Measurements from ENCODE around the gene RAVER1.
"Not testable (repeated sequence)": the region's sequence is repeated elsewhere in the genome, so short reads cannot be mapped to it uniquely, and the experiment has no call there.

Gene RAVER1

DNA sequence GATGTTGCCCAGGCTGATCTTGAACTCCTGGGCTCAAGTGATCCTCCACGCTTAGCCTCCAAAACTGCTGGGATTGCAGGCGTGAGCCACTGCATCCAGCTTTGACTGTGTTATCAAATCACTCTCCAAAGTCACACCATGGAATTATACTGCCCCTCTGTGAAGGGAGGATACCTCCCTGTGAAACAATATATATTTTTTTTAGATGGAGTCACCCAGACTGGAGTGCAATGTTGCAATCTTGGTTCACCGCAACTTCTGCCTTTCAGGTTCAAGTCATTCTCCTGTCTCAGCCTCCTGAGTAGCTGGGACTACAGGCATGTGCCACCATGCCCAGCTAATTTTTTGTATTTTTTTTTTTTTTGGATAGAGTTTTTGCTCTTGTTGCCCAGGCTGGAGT lies 39.4 kb upstream of the RAVER1 start:
- DNase-seq (ENCODE audit: low read depth), result no peak

DNA sequence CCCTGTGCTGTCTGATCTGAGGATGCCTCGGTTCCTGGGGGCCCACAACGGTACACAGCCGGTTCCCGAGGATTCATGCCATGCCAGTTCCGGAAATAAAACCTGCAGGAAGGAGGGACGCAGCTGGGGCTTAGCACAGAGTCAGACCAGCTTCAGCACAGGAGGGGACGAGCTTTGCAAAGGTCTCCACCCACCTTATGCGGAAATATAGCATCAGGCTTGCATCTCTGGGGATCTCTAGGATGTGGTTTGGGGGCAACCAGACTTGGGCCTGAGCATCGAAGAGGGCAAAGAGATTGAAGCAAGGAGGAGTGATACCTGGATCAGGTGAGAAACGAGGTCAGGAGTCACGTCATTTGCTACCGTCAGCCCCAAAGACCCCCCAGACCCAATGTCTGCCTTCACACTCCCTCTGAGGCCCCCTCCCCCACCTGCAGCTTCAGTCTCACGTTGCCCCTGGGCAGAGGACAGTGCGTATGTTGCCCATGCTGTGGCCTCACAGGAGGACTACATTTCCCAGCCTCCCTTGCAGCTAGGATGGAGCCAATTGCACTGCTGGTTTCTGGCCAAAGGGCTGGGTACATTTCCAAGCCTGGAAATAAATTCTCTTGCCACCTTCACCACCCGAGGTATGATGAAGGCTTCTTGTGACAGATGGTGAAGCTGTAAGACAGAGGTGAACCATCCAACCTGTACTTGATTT lies 34.9 kb upstream of the RAVER1 start:
- no peak overlapping the region for H3K4me3 ChIP-seq (ENCODE audit: control insufficient read depth, low read depth, low read length)
- TF ChIP-seq, protein P1, sequence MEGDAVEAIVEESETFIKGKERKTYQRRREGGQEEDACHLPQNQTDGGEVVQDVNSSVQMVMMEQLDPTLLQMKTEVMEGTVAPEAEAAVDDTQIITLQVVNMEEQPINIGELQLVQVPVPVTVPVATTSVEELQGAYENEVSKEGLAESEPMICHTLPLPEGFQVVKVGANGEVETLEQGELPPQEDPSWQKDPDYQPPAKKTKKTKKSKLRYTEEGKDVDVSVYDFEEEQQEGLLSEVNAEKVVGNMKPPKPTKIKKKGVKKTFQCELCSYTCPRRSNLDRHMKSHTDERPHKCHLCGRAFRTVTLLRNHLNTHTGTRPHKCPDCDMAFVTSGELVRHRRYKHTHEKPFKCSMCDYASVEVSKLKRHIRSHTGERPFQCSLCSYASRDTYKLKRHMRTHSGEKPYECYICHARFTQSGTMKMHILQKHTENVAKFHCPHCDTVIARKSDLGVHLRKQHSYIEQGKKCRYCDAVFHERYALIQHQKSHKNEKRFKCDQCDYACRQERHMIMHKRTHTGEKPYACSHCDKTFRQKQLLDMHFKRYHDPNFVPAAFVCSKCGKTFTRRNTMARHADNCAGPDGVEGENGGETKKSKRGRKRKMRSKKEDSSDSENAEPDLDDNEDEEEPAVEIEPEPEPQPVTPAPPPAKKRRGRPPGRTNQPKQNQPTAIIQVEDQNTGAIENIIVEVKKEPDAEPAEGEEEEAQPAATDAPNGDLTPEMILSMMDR (IDR thresholded peaks at IDR 0.05; ENCODE audit: control insufficient read depth, insufficient read depth, low read depth, low read length, missing control alignments), result no peak
- no peak for DNase-seq (ENCODE audit: low read depth)

More for the DNA sequence above, 39.4 kb upstream of the RAVER1 start:
- H3K4me3 ChIP-seq (ENCODE audit: control insufficient read depth, low read depth, low read length), result no peak overlapping the region
- TF ChIP-seq, protein P1 (IDR thresholded peaks at IDR 0.05; ENCODE audit: control insufficient read depth, insufficient read depth, low read depth, low read length, missing control alignments), result no peak

DNA sequence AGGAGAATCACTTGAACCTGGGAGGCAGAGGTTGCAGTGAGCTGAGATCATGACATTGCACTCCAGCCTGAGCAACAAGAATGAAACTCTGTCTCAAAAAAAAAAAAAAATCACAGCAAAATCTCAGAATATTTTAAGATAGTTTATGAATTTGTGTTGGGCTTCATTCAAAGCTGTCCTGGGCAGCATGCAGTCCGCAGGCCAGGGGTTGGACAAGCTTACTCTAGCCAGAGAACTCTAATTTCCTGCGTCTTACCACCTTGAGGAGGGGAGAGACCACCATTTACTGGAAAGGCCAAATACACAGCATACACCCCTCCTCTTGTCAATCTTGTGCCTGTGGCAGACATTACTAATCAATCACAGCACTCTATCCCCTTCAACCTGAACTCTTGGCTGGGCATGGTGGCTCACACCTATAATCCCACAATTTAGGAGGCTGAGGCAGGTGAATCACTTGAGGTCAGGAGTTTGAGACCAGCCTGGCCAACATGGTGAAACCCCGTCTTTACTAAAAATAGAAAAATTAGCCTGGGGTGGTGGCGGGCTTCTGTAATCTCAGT lies 33.7 kb upstream of the RAVER1 start:
- not testable (repeated sequence) for H3K4me3 ChIP-seq (ENCODE audit: control insufficient read depth, low read depth, low read length); DNase-seq (ENCODE audit: low read depth)

DNA sequence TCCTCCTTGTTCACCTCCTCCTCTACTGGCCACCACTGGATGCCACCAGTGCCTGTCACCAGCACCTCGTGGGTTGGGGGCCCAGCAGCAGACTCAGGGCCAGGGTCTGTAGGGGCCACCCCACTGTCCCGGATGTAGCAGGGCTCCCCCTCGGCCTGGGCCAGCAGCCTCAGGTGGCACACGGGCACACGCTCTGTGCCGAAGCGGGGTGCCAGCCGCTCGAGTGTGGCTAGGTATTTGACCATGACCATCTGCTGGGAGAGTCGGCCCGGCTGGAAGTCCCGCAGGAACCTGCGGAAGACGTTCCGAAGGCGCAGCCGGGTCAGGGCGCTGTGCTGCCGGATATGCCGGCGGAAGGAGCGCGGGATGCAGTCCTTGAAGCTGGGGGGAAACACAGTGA lies 32.2 kb upstream of the RAVER1 start:
- TF ChIP-seq, protein P1 (IDR thresholded peaks at IDR 0.05; ENCODE audit: control insufficient read depth, insufficient read depth, low read depth, low read length, missing control alignments), result no peak
- H3K4me3 ChIP-seq (ENCODE audit: control insufficient read depth, low read depth, low read length), result no peak overlapping the region
- DNase-seq (ENCODE audit: low read depth), result no peak

DNA sequence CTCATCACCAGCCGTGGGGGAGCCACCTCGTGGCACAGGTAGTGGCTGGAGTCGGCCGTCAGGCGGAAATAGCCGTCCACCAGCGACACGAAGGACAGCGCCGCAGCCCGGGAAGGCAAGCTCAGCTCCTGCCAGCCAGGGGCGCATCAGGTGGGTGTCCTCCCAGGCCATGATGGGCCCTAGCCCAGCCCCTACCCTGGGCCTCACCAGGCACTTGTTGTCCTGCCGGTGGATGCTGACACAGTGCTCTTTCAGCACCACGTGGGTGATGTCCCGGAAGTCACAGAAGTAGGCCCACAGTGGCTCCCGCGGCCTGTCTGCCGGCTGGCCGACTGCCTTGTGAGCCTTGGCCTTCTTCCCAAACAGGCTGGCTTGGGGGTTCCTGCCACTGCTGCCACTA lies 31.3 kb upstream of the RAVER1 start:
- no peak for DNase-seq (ENCODE audit: low read depth)
- TF ChIP-seq, protein P1 (IDR thresholded peaks at IDR 0.05; ENCODE audit: control insufficient read depth, insufficient read depth, low read depth, low read length, missing control alignments), result no peak
- no peak overlapping the region for H3K4me3 ChIP-seq (ENCODE audit: control insufficient read depth, low read depth, low read length)

DNA sequence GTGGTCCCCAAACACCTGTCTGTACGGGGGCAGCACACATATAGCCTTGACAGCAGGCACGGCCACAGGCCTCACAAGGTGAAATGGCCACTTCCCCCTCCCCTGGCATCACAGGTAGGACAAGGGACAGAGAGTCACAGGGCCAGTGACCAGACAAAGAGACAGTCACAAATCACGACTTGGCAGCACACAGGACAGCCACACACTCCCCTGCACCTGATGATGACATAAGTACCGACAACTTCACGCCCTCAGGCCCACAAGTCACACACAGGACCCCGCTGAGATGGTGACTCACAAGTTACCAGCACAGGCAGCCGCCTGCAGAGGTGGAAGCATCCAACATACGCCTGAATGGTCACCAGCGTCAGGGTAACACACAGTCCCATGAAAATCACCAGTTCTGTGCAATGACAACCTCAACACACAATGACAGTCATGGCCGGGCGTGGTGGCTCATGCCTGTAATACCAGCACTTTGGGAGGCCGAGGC lies 30.5 kb upstream of the RAVER1 start:
- no peak overlapping the region for H3K4me3 ChIP-seq (ENCODE audit: control insufficient read depth, low read depth, low read length)
- TF ChIP-seq, protein P1 (IDR thresholded peaks at IDR 0.05; ENCODE audit: control insufficient read depth, insufficient read depth, low read depth, low read length, missing control alignments), result no peak
- no peak for DNase-seq (ENCODE audit: low read depth)

DNA sequence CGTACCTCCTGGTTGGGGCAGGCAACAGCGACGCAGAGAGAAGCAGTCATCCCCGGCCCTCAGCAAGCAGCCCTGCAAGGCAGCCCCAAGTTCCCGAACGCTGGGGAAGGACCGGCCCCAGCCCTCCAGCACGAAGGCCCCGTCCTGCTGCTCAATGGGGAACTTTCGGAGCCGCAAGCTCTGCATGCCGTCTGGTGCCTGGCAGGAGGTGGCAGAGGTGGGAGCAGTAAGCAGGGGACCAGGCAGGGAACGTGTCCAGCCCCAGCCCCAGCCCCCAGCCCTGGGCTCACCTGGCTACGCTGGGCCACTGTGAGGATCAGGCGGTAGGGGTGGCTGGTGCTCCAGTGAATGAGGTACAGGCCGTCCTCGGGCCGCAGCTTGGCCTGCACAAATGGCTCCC lies 28.9 kb upstream of the RAVER1 start:
- DNase-seq (ENCODE audit: low read depth), result no peak
- TF ChIP-seq, protein P1 (IDR thresholded peaks at IDR 0.05; ENCODE audit: control insufficient read depth, insufficient read depth, low read depth, low read length, missing control alignments), result no peak
- no peak overlapping the region for H3K4me3 ChIP-seq (ENCODE audit: control insufficient read depth, low read depth, low read length)

Measured in AG09309 (cell line).